Trophoblast cell (in vitro differentiated cells and primary cell): ENCODE measurements around the gene VKORC1L1.
"Not testable (repeated sequence)": the region's sequence is repeated elsewhere in the genome, so short reads cannot be mapped to it uniquely, and the experiment has no call there.

Experiments
- DNase-seq, 2 donors: peaks; one replicate each; pipeline ENCODE4 v3.0.0-alpha.2; 2016
- H2AFZ ChIP-seq: 2 replicates; pipeline ENCODE4 v1.6.1; 2013; ENCODE audit warnings: low read length, moderate library complexity, mild to moderate bottlenecking; ENCODE audit not compliant: insufficient read depth, poor library complexity
- H2AK5ac ChIP-seq: 2 replicates; pipeline ENCODE4 v1.6.1; 2013; ENCODE audit warnings: mild to moderate bottlenecking, low read length
- H2BK120ac ChIP-seq: 2 replicates; pipeline ENCODE4 v1.6.1; 2013; ENCODE audit warnings: low read length, mild to moderate bottlenecking, moderate library complexity; ENCODE audit not compliant: insufficient read depth, poor library complexity
- H2BK12ac ChIP-seq: 2 replicates; pipeline ENCODE4 v1.6.1; 2013; ENCODE audit warnings: mild to moderate bottlenecking, low read length, moderate library complexity
- H2BK5ac ChIP-seq: 2 replicates; pipeline ENCODE4 v1.6.1; 2013; ENCODE audit warnings: low read length, low read depth, moderate library complexity, mild to moderate bottlenecking; ENCODE audit not compliant: poor library complexity
- H3K14ac ChIP-seq: 2 replicates; pipeline ENCODE4 v1.6.1; 2013; ENCODE audit warnings: mild to moderate bottlenecking, low read length
- H3K18ac ChIP-seq: 2 replicates; pipeline ENCODE4 v1.6.1; 2013; ENCODE audit warnings: mild to moderate bottlenecking, low read length
- H3K23ac ChIP-seq: 2 replicates; pipeline ENCODE4 v1.6.1; 2013; ENCODE audit warnings: low read length
- H3K27ac ChIP-seq: 2 replicates; pipeline ENCODE4 v1.5.1; 2013; ENCODE audit warnings: low read depth, mild to moderate bottlenecking, inconsistent platforms, low read length, moderate library complexity
- H3K27me3 ChIP-seq: 2 replicates; pipeline ENCODE4 v1.6.1; 2013; ENCODE audit warnings: inconsistent platforms, mild to moderate bottlenecking, low read length, moderate library complexity; ENCODE audit not compliant: insufficient read depth
- H3K36me3 ChIP-seq, 2 experiments: 1 replicate in 1 of 2; 2 replicates in 1 of 2; pipeline ENCODE4 v1.6.1; 2013; ENCODE audit warnings: low read length in 2 of 2, mild to moderate bottlenecking in 2 of 2, moderate library complexity in 1 of 2; ENCODE audit not compliant: insufficient read depth in 2 of 2, control insufficient read depth in 1 of 2
- H3K4ac ChIP-seq: 2 replicates; pipeline ENCODE4 v1.6.1; 2013; ENCODE audit warnings: low read depth, mild to moderate bottlenecking, low read length, moderate library complexity
- H3K4me1 ChIP-seq, 2 experiments: 1 replicate in 1 of 2; 2 replicates in 1 of 2; pipeline ENCODE4 v1.6.1; 2013; ENCODE audit warnings: low read length in 2 of 2, mild to moderate bottlenecking in 2 of 2, moderate library complexity in 1 of 2; ENCODE audit not compliant: insufficient read depth in 2 of 2, control insufficient read depth in 1 of 2
- H3K4me2 ChIP-seq: 2 replicates; pipeline ENCODE4 v1.6.1; 2013; ENCODE audit warnings: inconsistent platforms, mild to moderate bottlenecking, low read length, moderate library complexity
- H3K4me3 ChIP-seq: 2 replicates; pipeline ENCODE4 v1.5.1; 2013; ENCODE audit warnings: mild to moderate bottlenecking, low read depth, low read length, inconsistent platforms
- H3K79me1 ChIP-seq: one replicate; pipeline ENCODE4 v1.6.1; 2013; ENCODE audit warnings: low read length
- H3K79me2 ChIP-seq: 2 replicates; pipeline ENCODE4 v1.6.1; 2013; ENCODE audit warnings: low read length, mild to moderate bottlenecking; ENCODE audit not compliant: control insufficient read depth, insufficient read depth, poor library complexity
- H3K9ac ChIP-seq: 2 replicates; pipeline ENCODE4 v1.6.1; 2013; ENCODE audit warnings: mild to moderate bottlenecking, low read length
- H3K9me3 ChIP-seq: 2 replicates; pipeline ENCODE4 v1.6.1; 2013; ENCODE audit warnings: low read depth, mild to moderate bottlenecking, control low read depth, inconsistent platforms, low read length; ENCODE audit not compliant: insufficient read depth
- H4K12ac ChIP-seq: 2 replicates; pipeline ENCODE4 v1.6.1; 2013; ENCODE audit warnings: low read depth, mild to moderate bottlenecking, low read length, moderate library complexity
- H4K8ac ChIP-seq: 2 replicates; pipeline ENCODE4 v1.6.1; 2013; ENCODE audit warnings: low read depth, mild to moderate bottlenecking, low read length, moderate library complexity
- H4K91ac ChIP-seq: one replicate; pipeline ENCODE4 v1.6.1; 2013; ENCODE audit warnings: low read depth, mild to moderate bottlenecking, low read length, moderate library complexity
- WGBS: extraction: QIAGEN DNeasy Blood & Tissue Kit; methylation state at CpG from one replicate; pipeline ENCODE4 v1.1.7; 2013; ENCODE audit warnings: missing lambda C conversion rate; ENCODE audit not compliant: insufficient read length, insufficient coverage; ENCODE audit errors: extremely low coverage; 5-methylcytosine and 5-hydroxymethylcytosine counted together

Gene VKORC1L1

DNA sequence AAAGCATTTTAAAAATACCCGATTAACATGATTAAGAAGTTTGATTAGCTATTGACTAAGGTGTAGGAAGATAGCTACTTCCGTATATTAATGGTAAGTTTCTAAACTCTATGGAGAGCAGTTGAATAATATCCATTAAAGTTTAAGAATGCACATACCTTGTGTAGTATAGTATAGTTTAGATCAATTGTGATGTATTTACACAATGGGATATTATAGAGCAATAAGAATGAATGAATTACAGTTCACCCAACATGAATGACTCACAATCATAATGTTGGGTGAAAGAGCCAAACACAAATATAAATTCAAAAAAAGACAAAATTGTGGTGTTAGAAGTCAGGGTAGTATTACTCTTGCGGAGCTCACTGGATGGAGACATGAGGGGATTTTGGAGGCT, 24.4 kb downstream of the VKORC1L1 start:
- H3K4me1 ChIP-seq, H3K4me2 ChIP-seq, H3K27ac ChIP-seq, H2AK5ac ChIP-seq, H3K79me1 ChIP-seq, H4K91ac ChIP-seq, DNase-seq, H3K14ac ChIP-seq, H3K79me2 ChIP-seq, H3K18ac ChIP-seq, H2BK5ac ChIP-seq, H3K36me3 ChIP-seq, H3K4me3 ChIP-seq, H3K27me3 ChIP-seq, H2BK120ac ChIP-seq, H2BK12ac ChIP-seq, H3K23ac ChIP-seq, H2AFZ ChIP-seq, H4K8ac ChIP-seq, H3K9ac ChIP-seq, H3K9me3 ChIP-seq, H3K4ac ChIP-seq, H4K12ac ChIP-seq: not testable (repeated sequence)
- WGBS: no CpG with 5 or more reads among the region's 3 CpGs

DNA sequence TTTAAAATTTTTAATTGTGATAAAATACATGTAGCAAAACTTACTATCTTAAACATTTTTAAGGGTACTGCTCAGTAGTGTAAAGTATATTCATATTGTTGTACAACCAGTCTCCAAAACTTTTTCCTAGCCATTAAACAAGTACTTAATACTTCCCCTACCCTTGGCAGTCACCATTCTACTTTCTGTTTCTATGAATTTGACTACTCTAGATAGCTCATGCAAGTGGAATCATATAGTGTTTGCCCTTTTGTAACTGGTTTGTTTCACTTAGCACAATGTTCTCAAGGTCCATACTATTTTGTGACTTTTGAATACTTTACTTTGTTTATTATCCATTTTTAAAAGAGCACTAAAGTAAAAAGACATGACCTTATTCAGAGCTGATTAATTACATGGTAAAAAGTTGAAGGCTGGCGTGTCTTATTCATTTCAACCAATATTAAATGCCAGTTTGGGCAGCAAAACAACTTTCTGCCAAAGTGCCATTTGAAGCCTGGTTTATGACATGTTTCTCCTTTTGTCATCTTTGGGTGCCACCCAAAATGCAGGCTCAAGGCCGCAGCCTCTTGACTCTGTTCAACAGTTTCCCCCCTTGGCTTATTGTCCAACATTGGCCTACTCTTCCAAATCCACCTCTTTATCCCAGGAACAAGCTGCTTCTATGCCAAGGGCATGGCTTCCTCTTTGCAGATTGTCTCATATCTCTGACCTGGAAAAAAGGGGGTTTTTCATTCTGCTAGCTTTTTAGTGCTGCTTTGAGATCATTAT, 26.0 kb downstream of the VKORC1L1 start:
- not testable (repeated sequence) for H2AFZ ChIP-seq, H4K12ac ChIP-seq, H3K79me1 ChIP-seq, H2BK5ac ChIP-seq, H3K18ac ChIP-seq, H3K4me2 ChIP-seq, H3K9me3 ChIP-seq, H3K27ac ChIP-seq, H3K79me2 ChIP-seq, H4K91ac ChIP-seq, H4K8ac ChIP-seq, H2AK5ac ChIP-seq, H3K9ac ChIP-seq, H3K4me3 ChIP-seq, H2BK12ac ChIP-seq, H3K36me3 ChIP-seq, H3K4ac ChIP-seq, DNase-seq, H3K4me1 ChIP-seq, H3K27me3 ChIP-seq, H3K23ac ChIP-seq, H2BK120ac ChIP-seq, H3K14ac ChIP-seq
- no CpG with 5 or more reads among the region's 2 CpGs for WGBS

DNA sequence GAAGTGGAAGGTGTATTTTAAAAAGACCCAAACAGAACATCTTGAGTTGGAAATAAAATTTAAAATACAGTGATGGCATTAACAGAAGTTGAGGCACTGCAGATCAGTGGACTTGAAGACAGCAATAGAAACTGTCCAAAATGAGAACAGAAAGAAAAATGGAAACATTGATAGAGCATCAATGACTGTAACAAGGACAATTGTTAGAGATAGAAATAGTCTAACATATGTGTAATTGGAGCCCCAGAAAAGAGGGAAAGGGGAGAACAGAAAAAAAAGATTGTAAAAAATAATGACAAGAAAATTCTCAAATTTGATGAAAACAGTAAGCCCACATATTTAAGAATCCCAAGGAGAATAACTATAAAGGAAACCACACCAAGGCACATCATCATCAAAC, 29.4 kb downstream of the VKORC1L1 start:
- Histone ChIP-seq H3K79me2 (no peaks in the 10 kb centered on the region), H2AFZ (no peak overlapping the region), H2AK5ac (no peak overlapping the region), H4K91ac (no peak overlapping the region), H3K14ac (no peak overlapping the region), H2BK12ac (no peak overlapping the region), H3K27me3 (no peaks in the 10 kb centered on the region), H2BK120ac (no peak overlapping the region), H3K4me3 (no peak overlapping the region), H3K18ac (no peak overlapping the region), H3K79me1 (no peaks in the 10 kb centered on the region), H3K9me3 (no peaks in the 10 kb centered on the region), H3K4ac (no peak overlapping the region), H3K23ac (no peak overlapping the region), H4K12ac (no peak overlapping the region), H3K27ac (no peak overlapping the region), H2BK5ac (no peak overlapping the region), H3K9ac (no peak overlapping the region), H4K8ac (no peak overlapping the region), H3K4me2 (no peak overlapping the region), H3K4me1 (no peaks in the 10 kb centered on the region), H3K36me3 (peaks cover 0 to 2% of the 10 kb centered on the region in 2 experiments)
- no peak for DNase-seq

DNA sequence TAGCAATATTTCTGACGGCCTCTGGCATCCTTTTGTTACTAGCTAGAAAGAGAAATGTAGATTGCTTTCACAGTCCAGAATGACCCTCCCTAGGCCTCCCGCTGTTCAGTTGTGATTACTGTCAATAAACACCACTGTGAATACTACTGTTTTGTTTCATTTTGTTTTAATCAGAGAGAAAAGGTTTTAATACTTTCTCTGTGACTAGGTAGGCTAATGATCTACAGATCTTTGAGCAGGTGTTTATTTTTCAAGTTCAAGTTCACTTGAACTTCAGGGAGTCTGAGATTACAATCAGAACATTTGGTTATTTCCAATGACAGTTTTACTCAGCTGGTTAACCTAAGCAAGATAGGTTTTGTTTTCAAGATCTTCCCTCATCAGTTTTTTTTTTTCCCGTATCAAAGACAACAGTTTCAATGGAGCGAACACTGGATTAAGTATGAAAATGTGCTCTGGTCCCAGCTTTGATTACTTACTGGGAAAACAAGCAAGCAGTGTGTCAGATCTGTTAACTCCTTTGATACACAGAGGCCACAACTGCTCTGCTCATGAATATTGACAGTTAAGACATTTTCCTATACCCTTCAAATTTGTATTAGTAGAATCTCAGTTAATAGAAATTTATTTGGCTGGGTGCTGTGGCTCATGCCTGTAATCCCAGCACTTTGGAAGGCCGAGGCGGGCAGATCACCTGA, 34.8 kb downstream of the VKORC1L1 start:
- no peak for DNase-seq
- WGBS: no CpG with 5 or more reads among the region's 6 CpGs
- Histone ChIP-seq H3K14ac (no peak overlapping the region), H2AFZ (no peak overlapping the region), H3K4me1 (no peaks in the 10 kb centered on the region), H2BK5ac (no peak overlapping the region), H3K23ac (no peak overlapping the region), H3K27ac (no peak overlapping the region), H3K36me3 (no peaks in the 10 kb centered on the region), H4K91ac (no peak overlapping the region), H3K9ac (no peak overlapping the region), H3K79me2 (no peaks in the 10 kb centered on the region), H2AK5ac (no peak overlapping the region), H3K27me3 (no peaks in the 10 kb centered on the region), H3K9me3 (no peaks in the 10 kb centered on the region), H3K18ac (no peak overlapping the region), H3K4me2 (no peak overlapping the region), H4K8ac (no peak overlapping the region), H4K12ac (no peak overlapping the region), H3K4ac (no peak overlapping the region), H3K4me3 (no peak overlapping the region), H2BK12ac (no peak overlapping the region), H3K79me1 (no peaks in the 10 kb centered on the region), H2BK120ac (no peak overlapping the region)
